Ovary (tissue), 9 donors: Measurements from ENCODE around the gene NMU. TPM values are rescaled to one million over a fixed set of nuclear protein-coding genes. Genes with fewer than 3 reads are reported as not detected.
A peak's percentile ranks its signal among the peaks of the same experiment; 100 is the strongest.
"Not testable (repeated sequence)": the region's sequence is repeated elsewhere in the genome, so short reads cannot be mapped to it uniquely, and the experiment has no call there.

Experiments
- DNase-seq, 5 donors: peaks; one replicate each; pipeline ENCODE4 v3.0.0-alpha.2; 2019 to 2020
- H3K27ac ChIP-seq, 2 donors: fragments of 200-600 bp; one replicate each; pipeline versions ENCODE4 v1.5.1 to v1.8.0; 2019 to 2022
- H3K27me3 ChIP-seq: fragments of 200-600 bp; one replicate; pipeline ENCODE4 v1.8.0; 2022
- H3K36me3 ChIP-seq: fragments of 200-600 bp; sonication (generic); one replicate; pipeline ENCODE4 v1.5.1; 2019
- H3K4me1 ChIP-seq: one replicate; pipeline ENCODE4 v1.8.1; 2013; ENCODE audit warnings: mild to moderate bottlenecking, moderate library complexity; ENCODE audit not compliant: insufficient read depth
- H3K4me3 ChIP-seq: fragments of 200-600 bp; sonication (generic); one replicate; pipeline ENCODE4 v1.5.1; 2017
- H3K9me3 ChIP-seq, 2 donors: fragments of 200-600 bp in 1 of 2; sonication (generic) in 1 of 2; one replicate each; pipeline versions ENCODE4 v1.5.1 to v1.8.1; 2013 to 2019; ENCODE audit warnings: mild to moderate bottlenecking in 1 of 2, moderate library complexity in 1 of 2
- EP300 ChIP-seq: sonication (generic); formaldehyde crosslinking; IDR thresholded peaks from one replicate; pipeline ENCODE4 v1.6.1; 2017; ENCODE audit warnings: antibody characterized with exemption
- POLR2A ChIP-seq: fragments of 450-650 bp; IDR thresholded peaks from one replicate; pipeline ENCODE4 v1.6.1; 2017; ENCODE audit warnings: antibody characterized with exemption, mild to moderate bottlenecking, moderate library complexity
- WGBS, 3 donors: extraction: QIAGEN DNeasy Blood & Tissue Kit in 1 of 3; methylation state at CpG; one replicate each; pipeline versions ENCODE4 v1.1.5 to v1.1.7; 2013 to 2017; 5-methylcytosine and 5-hydroxymethylcytosine counted together
- intact Hi-C, 4 donors: fragments of 100-400 bp; cut with DNase I; formaldehyde crosslinking; loops; one replicate each; pipeline versions ENCODE4 v1.11.0 to v1.15.1; 2022 to 2023
- polyA plus RNA-seq, 2 donors: library from polyadenylated mRNA; stranded (reverse); fragments of 200-250 nt in 1 of 2; fragments of 350-450 nt in 1 of 2; fragmentation: Illumina TruSeq in 1 of 2; extraction: RNeasy Lipid Tissue Mini Kit (QIAGEN cat#74804) in 1 of 2; gene quantifications; one replicate each; pipeline ENCODE4 v1.2.3, GENCODE V29; 2013 to 2014
- total RNA-seq, 7 donors: library from RNA; depleted of rRNA in 2 of 7; stranded (reverse); fragments of >200 nt in 2 of 7; fragmentation: NEBNext Ultra II Directional in 3 of 7; extraction: Animal tissue kit (Norgen Biotek cat#: 25700) in 3 of 7; gene quantifications; one replicate each; pipeline versions ENCODE4 v1.1.0 to v1.2.4, GENCODE V29; 2016 to 2023
- TF ChIP-seq, protein P1 (sequence below), 3 donors: fragments of 450-650 bp in 2 of 3; fragments of 200-600 bp in 1 of 3; IDR thresholded peaks; one replicate each; pipeline versions ENCODE4 v1.5.1 to v1.8.0; 2016 to 2022; ENCODE audit warnings: antibody characterized with exemption in 3 of 3, mild to moderate bottlenecking in 1 of 3
- donor health status: DM: no; HTN: no; CAD: no; lungs with moderate emphysema.
- donor health status: DM: no; HTN: no; CAD: no.
- donor health status: Bipolar disorder and iron deficiency.
- donor health status: DM: yes; HTN: yes; CAD: no.
- donor health status: DM: no; HTN: no; CAD: no.
- donor health status: DM: yes; HTN: yes; CAD: no.

NMU gene
- total and polyA plus RNA-seq, 9 donors: 0.28 to 0.77 TPM; not detected in 7

DNA sequence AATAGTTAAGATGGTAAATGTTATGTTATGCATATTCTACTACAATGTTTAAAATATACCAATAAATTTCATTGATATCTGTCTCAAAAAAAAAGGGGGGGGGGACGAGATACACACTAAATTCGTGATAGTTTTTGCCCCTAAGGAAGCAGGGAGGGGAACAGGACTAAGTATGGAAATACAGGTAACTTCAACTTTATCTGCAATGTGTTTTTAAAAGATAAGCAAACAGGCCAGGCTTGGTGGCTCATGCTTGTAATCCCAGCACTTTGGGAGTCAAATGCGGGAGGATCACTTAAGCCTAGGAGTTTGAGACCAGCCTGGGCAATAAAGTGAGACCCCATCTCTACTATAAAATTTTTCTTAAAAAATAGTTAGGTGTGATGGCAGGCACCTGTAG is 76.0 kb downstream of the NMU start:
- Histone ChIP-seq H3K36me3 (no peaks in the 10 kb centered on the region), H3K9me3 (no peaks in the 10 kb centered on the region), H3K4me3 (no peak overlapping the region), H3K4me1 (no peaks in the 10 kb centered on the region), H3K27ac (no peak overlapping the region), H3K27me3 (no peaks in the 10 kb centered on the region)
- 77 to 82% (median 80%) methylated on average over 3 of the region's 3 CpGs for WGBS, 3 donors
- intact Hi-C loops: loop anchor here in 1 of 4 donors (10.0 kb wide), 1 partner anchor 585 kb away; no protein-coding TSS in a partner anchor
- no peak for DNase-seq
- TF ChIP-seq POLR2A (no peak), EP300 (no peak)
- TF ChIP-seq, protein P1, sequence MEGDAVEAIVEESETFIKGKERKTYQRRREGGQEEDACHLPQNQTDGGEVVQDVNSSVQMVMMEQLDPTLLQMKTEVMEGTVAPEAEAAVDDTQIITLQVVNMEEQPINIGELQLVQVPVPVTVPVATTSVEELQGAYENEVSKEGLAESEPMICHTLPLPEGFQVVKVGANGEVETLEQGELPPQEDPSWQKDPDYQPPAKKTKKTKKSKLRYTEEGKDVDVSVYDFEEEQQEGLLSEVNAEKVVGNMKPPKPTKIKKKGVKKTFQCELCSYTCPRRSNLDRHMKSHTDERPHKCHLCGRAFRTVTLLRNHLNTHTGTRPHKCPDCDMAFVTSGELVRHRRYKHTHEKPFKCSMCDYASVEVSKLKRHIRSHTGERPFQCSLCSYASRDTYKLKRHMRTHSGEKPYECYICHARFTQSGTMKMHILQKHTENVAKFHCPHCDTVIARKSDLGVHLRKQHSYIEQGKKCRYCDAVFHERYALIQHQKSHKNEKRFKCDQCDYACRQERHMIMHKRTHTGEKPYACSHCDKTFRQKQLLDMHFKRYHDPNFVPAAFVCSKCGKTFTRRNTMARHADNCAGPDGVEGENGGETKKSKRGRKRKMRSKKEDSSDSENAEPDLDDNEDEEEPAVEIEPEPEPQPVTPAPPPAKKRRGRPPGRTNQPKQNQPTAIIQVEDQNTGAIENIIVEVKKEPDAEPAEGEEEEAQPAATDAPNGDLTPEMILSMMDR (IDR thresholded peaks at IDR 0.05): no peak

DNA sequence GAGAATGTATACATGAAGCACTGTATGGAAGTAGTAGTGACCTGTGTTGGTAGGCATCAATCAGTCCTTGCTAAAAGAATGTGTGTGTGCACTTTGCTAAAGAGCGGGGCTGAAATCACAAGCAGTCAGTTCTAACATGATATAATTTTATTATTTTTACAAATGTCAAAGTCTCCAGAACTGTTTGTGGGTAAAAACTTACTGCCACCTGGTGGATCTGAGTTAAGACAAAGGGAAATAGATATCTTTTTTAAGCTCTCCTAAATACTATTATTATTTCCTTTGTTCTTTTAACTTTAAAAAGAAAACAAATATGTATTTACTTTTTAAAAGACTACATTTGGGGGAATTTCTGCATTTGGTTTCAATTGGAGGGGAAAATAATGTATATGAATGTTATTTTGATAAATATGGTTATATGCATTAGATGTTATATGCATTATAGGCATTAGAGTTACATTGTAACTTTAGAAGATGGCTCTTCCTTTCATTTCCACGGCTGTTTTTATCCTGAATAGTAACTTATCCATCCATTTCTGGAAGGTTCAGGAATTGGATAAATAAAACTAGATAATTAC is 81.6 kb downstream of the NMU start:
- no peaks in the 10 kb centered on the region for H3K36me3 ChIP-seq
- TF ChIP-seq, protein P1 (IDR thresholded peaks at IDR 0.05): peak; percentile 13 to 37 (median 28)
- TF ChIP-seq EP300: no peak
- no peak overlapping the region for H3K4me3 ChIP-seq
- H3K27me3 ChIP-seq: no peaks in the 10 kb centered on the region
- H3K9me3 ChIP-seq: no peaks in the 10 kb centered on the region
- no peaks in the 10 kb centered on the region for H3K4me1 ChIP-seq
- 15 to 25% (median 21%) methylated on average over 2 of the region's 2 CpGs for WGBS, 3 donors
- intact Hi-C loops: loop anchor here in 2 of 4 donors (5.0 to 10.0 kb wide), 3 partner anchors 207 to 580 kb away; partner anchors contain the start of gene SRD5A3 (in 2 of the 2)
- DNase-seq: no peak
- no peak overlapping the region for H3K27ac ChIP-seq

DNA sequence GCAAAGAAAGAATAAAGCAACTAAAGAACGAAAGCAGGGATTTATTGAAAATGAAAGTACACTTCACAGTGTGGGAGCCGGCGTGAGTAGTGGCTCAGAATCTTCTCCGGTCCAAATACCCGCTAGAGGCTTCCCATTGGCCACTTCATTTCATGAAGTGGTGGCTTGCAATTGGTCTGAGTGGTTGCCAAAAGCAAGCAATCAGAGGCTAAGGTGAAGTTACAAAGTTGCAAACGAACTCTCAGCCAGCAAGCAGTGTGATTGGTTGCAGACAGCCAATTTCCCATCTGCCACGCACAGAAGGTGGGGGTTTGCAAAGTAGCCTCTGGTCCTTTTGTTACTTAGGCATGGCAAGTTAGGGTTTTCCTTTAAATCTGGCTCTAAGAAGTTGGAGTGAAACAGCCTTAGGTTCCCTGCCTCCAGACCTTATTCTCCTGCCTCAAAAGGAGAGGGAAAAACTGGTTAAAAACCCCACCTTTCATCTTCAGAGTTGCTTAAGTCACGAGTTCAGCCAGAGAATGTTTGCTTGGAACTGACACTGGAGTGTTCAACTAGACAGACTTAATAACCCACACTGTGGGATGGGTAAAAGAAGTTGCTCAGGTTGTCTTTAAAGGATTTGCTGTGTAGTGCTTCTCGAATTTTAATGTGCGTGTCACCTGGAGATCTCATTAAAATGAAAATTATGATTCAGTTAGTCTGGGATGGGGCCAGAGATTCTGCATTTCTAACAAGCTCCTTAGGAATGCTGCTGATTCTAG is 82.5 kb downstream of the NMU start:
- Histone ChIP-seq H3K36me3 (no peaks in the 10 kb centered on the region), H3K4me1 (no peaks in the 10 kb centered on the region), H3K4me3 (peak overlapping the region; percentile 36), H3K9me3 (no peaks in the 10 kb centered on the region), H3K27ac (peak overlapping the region; percentile 11 to 25), H3K27me3 (no peaks in the 10 kb centered on the region)
- intact Hi-C loops: loop anchor here in 2 of 4 donors (5.0 to 10.0 kb wide), 3 partner anchors 206 to 579 kb away; partner anchors contain the start of gene SRD5A3 (in 2 of the 2)
- WGBS, 3 donors: 4 to 12% (median 8%) methylated on average over 10 of the region's 10 CpGs
- TF ChIP-seq, protein P1 (IDR thresholded peaks at IDR 0.05): no peak
- TF ChIP-seq POLR2A: no peak
- TF ChIP-seq EP300: no peak
- DNase-seq: peak; percentile 50 to 72 (median 57)

DNA sequence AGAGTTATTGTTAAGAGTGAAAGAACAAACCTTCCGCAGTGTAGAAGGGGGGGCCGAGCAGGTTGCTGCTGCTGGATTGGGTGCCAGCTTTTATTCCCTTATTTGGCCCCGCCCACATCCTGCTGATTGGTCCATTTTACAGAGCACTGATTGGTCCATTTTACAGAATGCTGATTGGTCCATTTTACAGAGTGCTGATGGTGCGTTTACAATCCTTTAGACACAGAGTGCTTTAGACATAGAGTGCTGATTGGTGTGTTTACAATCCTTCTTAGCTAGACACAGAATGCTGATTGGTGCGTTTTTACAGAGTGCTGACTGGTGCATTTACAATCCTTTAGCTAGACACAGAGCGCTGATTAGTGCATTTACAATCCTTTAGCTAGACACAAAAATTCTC is 84.1 kb downstream of the NMU start:
- intact Hi-C loops: loop anchor here in 2 of 4 donors (5.0 to 10.0 kb wide), 3 partner anchors 205 to 577 kb away; partner anchors contain the start of gene SRD5A3 (in 2 of the 2)
- not testable (repeated sequence) for H3K27ac ChIP-seq, H3K4me1 ChIP-seq, H3K4me3 ChIP-seq, DNase-seq, H3K27me3 ChIP-seq, H3K9me3 ChIP-seq, H3K36me3 ChIP-seq
- 85 to 94% (median 87%) methylated on average over 6 of the region's 6 CpGs for WGBS, 3 donors

DNA sequence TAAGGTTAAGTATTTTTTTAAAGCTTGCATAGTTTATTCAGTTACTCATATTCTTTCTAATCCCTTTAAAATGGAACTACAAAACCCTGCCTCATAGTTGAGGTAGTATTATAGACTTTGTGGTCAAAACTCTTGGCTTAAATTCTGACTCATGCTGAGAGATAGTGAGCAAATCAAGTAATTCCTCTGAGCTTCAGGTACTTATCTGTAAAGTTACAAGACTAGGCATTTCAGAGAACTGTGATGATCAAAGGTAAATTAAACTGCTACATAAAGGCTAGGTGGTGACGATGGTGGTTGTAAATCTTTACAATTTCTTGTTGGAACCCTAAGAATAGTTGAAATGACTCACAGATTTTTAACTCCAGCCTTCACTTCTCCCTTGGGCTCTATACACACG is 86.2 kb downstream of the NMU start:
- Histone ChIP-seq H3K27ac (no peak overlapping the region), H3K4me1 (no peaks in the 10 kb centered on the region), H3K36me3 (no peaks in the 10 kb centered on the region), H3K9me3 (no peaks in the 10 kb centered on the region), H3K4me3 (no peak overlapping the region), H3K27me3 (no peaks in the 10 kb centered on the region)
- TF ChIP-seq, protein P1 (IDR thresholded peaks at IDR 0.05): no peak
- TF ChIP-seq EP300: no peak
- no peak for TF ChIP-seq POLR2A
- 79 to 83% (median 81%) methylated on average over 2 of the region's 2 CpGs for WGBS, 3 donors
- DNase-seq: no peak
- intact Hi-C loops: loop anchor here (2.0 to 10.0 kb wide), 4 partner anchors 155 to 575 kb away; partner anchors contain the start of genes SRD5A3 (in 4 of the 4) and TMEM165 (in 1 of the 4)
